DND-41 (cell line): Measurements from ENCODE around the gene TOPAZ1.

Source experiments
- ATAC-seq: fragments of 200-7000 bp; cut with Tn5 transposase; 3 replicates; pipeline ENCODE4 v1.9.1; 2021; ENCODE audit warnings: low read depth; ENCODE audit not compliant: insufficient read depth
- DNase-seq: peaks from one replicate; pipeline ENCODE4 v3.0.0-alpha.2; 2020
- H2AFZ ChIP-seq: 2 replicates; pipeline ENCODE4 v1.6.0; 2012; ENCODE audit warnings: low read depth, low read length
- H3K27ac ChIP-seq: 2 replicates; pipeline ENCODE4 v1.5.1; 2012; ENCODE audit warnings: low read length, inconsistent platforms
- H3K27me3 ChIP-seq: fragments of 200-600 bp; sonication (generic); 2 replicates; pipeline ENCODE4 v1.6.0; 2012; ENCODE audit warnings: low read length, mild to moderate bottlenecking, inconsistent platforms; ENCODE audit not compliant: insufficient read depth, poor library complexity
- H3K36me3 ChIP-seq: 2 replicates; pipeline ENCODE4 v1.5.1; 2012; ENCODE audit warnings: low read length, inconsistent platforms; ENCODE audit not compliant: insufficient read depth
- H3K4me1 ChIP-seq: 2 replicates; pipeline ENCODE4 v1.5.1; 2012; ENCODE audit warnings: mild to moderate bottlenecking, low read length; ENCODE audit not compliant: insufficient read depth
- H3K4me2 ChIP-seq: 2 replicates; pipeline ENCODE4 v1.6.0; 2012; ENCODE audit warnings: mild to moderate bottlenecking, moderate library complexity, low read length, inconsistent platforms; ENCODE audit not compliant: insufficient read depth
- H3K4me3 ChIP-seq, 2 experiments: fragments of 200-600 bp in 1 of 2; shearing (Covaris generic) in 1 of 2; 2 replicates each; pipeline ENCODE4 v1.5.1; 2012 to 2016; ENCODE audit warnings: inconsistent platforms in 2 of 2, low read length in 2 of 2, mild to moderate bottlenecking in 2 of 2, low read depth in 1 of 2, moderate library complexity in 1 of 2
- H3K79me2 ChIP-seq: 2 replicates; pipeline ENCODE4 v1.6.0; 2012; ENCODE audit warnings: low read length, inconsistent platforms; ENCODE audit not compliant: insufficient read depth
- H3K9ac ChIP-seq: 2 replicates; pipeline ENCODE4 v1.6.0; 2012; ENCODE audit warnings: low read depth, mild to moderate bottlenecking, inconsistent platforms, low read length, moderate library complexity
- H3K9me3 ChIP-seq: 2 replicates; pipeline ENCODE4 v1.5.1; 2012; ENCODE audit warnings: low read length, moderate library complexity, mild to moderate bottlenecking, inconsistent platforms; ENCODE audit not compliant: insufficient read depth, severe bottlenecking
- H4K20me1 ChIP-seq: 2 replicates; pipeline ENCODE4 v1.6.0; 2012; ENCODE audit warnings: low read length; ENCODE audit not compliant: insufficient read depth
- EZH2 ChIP-seq: IDR thresholded peaks from 3 replicates; pipeline ENCODE4 v1.6.1; 2012; ENCODE audit warnings: borderline replicate concordance, low read depth, mild to moderate bottlenecking, moderate library complexity, low read length, inconsistent platforms; ENCODE audit not compliant: severe bottlenecking
- TF ChIP-seq, protein P1 (sequence below): IDR thresholded peaks from 2 replicates; pipeline ENCODE4 v1.5.1; 2012; ENCODE audit warnings: borderline replicate concordance, low read length, moderate library complexity, mild to moderate bottlenecking; ENCODE audit not compliant: poor library complexity, severe bottlenecking; ENCODE audit errors: extremely low read depth

TOPAZ1 gene

DNA sequence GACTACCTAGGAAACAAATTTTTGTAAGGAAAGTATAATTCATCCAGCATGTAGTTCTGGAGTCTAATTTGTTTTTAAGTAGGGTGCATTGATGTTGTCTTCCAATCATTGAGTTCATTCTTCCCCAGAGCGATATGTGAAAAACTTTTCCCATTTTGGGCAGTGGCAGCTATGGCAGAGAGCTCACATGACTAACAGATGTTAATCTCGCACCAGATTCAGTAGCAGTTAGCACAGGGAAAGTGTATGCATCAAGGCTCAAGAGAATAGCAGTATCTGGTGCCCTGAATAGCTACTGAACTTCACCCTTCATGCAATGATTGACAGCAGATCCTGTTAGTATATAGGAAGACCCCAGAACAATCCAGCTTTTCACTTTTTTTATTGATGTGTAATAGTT lies 50.6 kb downstream of the TOPAZ1 start:
- Histone ChIP-seq H3K9me3 (no peaks in the 10 kb centered on the region), H3K9ac (no peak overlapping the region), H3K4me1 (no peaks in the 10 kb centered on the region), H3K36me3 (no peaks in the 10 kb centered on the region), H3K79me2 (no peaks in the 10 kb centered on the region), H3K27me3 (peaks cover 6% of the 10 kb centered on the region), H2AFZ (no peak overlapping the region), H3K4me3 (no peak overlapping the region), H4K20me1 (no peaks in the 10 kb centered on the region), H3K4me2 (no peak overlapping the region), H3K27ac (no peak overlapping the region)
- ATAC-seq (no peak), DNase-seq (no peak)
- no peak for TF ChIP-seq EZH2
- TF ChIP-seq, protein P1, sequence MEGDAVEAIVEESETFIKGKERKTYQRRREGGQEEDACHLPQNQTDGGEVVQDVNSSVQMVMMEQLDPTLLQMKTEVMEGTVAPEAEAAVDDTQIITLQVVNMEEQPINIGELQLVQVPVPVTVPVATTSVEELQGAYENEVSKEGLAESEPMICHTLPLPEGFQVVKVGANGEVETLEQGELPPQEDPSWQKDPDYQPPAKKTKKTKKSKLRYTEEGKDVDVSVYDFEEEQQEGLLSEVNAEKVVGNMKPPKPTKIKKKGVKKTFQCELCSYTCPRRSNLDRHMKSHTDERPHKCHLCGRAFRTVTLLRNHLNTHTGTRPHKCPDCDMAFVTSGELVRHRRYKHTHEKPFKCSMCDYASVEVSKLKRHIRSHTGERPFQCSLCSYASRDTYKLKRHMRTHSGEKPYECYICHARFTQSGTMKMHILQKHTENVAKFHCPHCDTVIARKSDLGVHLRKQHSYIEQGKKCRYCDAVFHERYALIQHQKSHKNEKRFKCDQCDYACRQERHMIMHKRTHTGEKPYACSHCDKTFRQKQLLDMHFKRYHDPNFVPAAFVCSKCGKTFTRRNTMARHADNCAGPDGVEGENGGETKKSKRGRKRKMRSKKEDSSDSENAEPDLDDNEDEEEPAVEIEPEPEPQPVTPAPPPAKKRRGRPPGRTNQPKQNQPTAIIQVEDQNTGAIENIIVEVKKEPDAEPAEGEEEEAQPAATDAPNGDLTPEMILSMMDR, result no peak

DNA sequence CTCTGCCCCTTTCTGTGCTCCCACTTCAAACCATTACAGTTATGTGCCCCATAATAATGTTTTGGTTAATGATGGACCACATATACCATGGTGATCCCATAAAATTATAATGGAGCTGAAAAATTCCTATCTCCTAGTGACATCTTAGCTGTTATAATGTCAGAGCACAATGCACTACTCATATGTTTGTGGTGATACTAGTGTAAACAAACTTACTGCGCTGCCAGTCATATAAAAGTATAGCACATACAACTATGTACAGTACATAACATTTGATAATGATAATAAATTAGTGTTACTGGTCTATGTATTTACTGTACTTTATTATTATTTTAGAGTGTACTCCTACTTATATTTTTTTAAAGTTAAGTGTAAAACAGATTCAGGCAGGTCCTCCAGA lies 51.3 kb downstream of the TOPAZ1 start:
- H2AFZ ChIP-seq, result no peak overlapping the region
- H3K36me3 ChIP-seq, result no peaks in the 10 kb centered on the region
- no peak for DNase-seq
- no peak overlapping the region for H3K4me3 ChIP-seq
- no peaks in the 10 kb centered on the region for H4K20me1 ChIP-seq
- H3K27me3 ChIP-seq, result peaks cover 6% of the 10 kb centered on the region
- H3K9ac ChIP-seq, result no peak overlapping the region
- no peaks in the 10 kb centered on the region for H3K4me1 ChIP-seq
- no peak overlapping the region for H3K27ac ChIP-seq
- H3K4me2 ChIP-seq, result no peak overlapping the region
- no peak for ATAC-seq
- H3K79me2 ChIP-seq, result no peaks in the 10 kb centered on the region
- H3K9me3 ChIP-seq, result no peaks in the 10 kb centered on the region
- TF ChIP-seq, protein P1, result no peak
- no peak for TF ChIP-seq EZH2

DNA sequence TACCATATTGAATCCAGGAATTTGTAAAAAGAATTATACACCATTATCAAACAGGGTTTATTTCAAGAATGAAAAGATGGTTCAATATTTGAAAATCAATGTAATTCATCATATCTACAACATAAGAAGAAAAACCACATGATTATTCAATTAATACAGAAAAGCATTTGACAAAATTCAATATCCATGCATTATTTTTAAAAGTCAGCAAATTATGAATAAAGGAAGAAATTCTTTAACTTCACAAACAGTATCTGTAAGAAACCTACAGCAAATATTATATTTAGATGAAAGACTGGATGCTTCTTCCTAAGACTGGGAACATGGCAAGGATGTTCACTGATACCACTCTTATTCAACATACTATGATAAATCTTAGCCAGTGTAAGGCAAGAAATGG lies 55.6 kb downstream of the TOPAZ1 start:
- H3K79me2 ChIP-seq, result no peaks in the 10 kb centered on the region
- H3K4me2 ChIP-seq, result no peak overlapping the region
- H3K4me1 ChIP-seq, result no peaks in the 10 kb centered on the region
- H3K9me3 ChIP-seq, result no peaks in the 10 kb centered on the region
- no peak overlapping the region for H3K4me3 ChIP-seq
- H2AFZ ChIP-seq, result no peak overlapping the region
- ATAC-seq (no peak), DNase-seq (no peak)
- peaks cover 3% of the 10 kb centered on the region for H3K27me3 ChIP-seq
- H3K9ac ChIP-seq, result no peak overlapping the region
- H4K20me1 ChIP-seq, result no peaks in the 10 kb centered on the region
- no peaks in the 10 kb centered on the region for H3K36me3 ChIP-seq
- H3K27ac ChIP-seq, result no peak overlapping the region
- no peak for TF ChIP-seq EZH2
- TF ChIP-seq, protein P1, result no peak

DNA sequence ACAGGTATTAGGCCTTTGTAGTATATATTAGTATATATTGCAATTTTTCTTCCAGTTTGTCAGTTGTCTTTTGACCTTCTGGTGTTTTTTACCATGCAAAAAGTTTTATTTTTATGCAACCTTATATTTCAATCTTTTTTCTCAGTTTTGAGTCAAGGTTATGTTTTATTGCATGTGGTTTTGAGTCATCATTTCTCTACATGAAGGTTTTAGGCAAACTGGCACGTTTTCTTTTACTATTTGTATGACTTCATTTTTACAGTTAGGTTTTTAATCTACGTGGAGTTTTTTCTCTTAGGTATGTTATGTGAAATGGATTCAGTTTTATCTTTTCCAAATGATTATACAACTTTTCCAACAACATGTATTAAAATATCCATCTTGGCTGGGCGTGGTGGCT lies 60.1 kb downstream of the TOPAZ1 start:
- no peak for ATAC-seq
- H3K27me3 ChIP-seq, result peaks cover 3% of the 10 kb centered on the region
- H3K4me3 ChIP-seq, result no peak overlapping the region
- TF ChIP-seq EZH2, result no peak
- TF ChIP-seq, protein P1, result no peak
- no peak overlapping the region for H3K4me2 ChIP-seq
- no peaks in the 10 kb centered on the region for H3K79me2 ChIP-seq
- H3K36me3 ChIP-seq, result no peaks in the 10 kb centered on the region
- H3K9ac ChIP-seq, result no peak overlapping the region
- H3K4me1 ChIP-seq, result no peaks in the 10 kb centered on the region
- DNase-seq, result no peak
- no peaks in the 10 kb centered on the region for H4K20me1 ChIP-seq
- no peaks in the 10 kb centered on the region for H3K9me3 ChIP-seq
- H2AFZ ChIP-seq, result no peak overlapping the region
- no peak overlapping the region for H3K27ac ChIP-seq
